ENCODE results near the gene ZNF362.

ZNF362 gene

DNA sequence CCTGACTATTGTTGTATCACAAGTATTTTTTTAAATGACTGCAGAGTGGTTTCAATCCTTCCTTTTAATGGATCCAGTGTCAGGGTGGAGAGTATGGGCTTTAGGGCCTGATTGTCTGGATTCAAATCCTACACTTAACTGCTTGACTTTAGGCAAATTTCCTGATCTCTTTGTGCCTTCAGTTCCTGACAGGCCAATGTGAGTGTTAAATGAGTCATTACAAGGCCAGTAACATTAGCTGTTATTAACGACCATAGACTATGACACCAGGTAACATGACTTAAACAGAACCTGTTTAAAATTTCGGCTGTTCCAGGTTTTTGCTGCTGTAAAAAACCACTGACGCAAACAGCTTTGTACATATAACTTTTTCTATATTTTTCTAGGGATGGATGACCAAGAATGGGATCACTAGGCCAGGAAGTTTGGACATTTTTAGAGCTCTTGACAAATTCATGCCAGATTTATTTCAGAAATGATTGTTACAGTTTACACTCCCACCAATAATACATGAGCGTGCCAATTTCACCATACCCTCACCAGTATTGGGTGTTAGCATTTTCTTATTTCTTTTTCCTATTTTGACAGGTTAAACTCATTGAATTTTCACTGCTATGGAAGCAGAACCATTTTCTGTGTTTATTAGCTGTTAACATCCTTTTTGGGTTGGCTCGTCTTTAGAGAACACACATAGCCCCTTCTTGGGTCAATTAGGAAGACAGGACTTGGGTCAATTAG is 11.3 kb downstream of the ZNF362 start:
- ATAC-seq (ENCODE audit: insufficient read depth, low read depth), result no peak
- H3K27ac ChIP-seq (ENCODE audit: low read length), result no peak overlapping the region
- H2AFZ ChIP-seq (ENCODE audit: low read depth, low read length), result no peak overlapping the region
- H3K4me3 ChIP-seq (ENCODE audit: low read depth in 1 of 2, low read length in 2 of 2), result no peak overlapping the region
- no peak overlapping the region for H3K4me2 ChIP-seq (ENCODE audit: insufficient read depth, low read length)
- H3K9ac ChIP-seq (ENCODE audit: low read depth, low read length), result no peak overlapping the region
- no peaks in the 10 kb centered on the region for H3K27me3 ChIP-seq (ENCODE audit: insufficient read depth, low read length, poor library complexity)
- no peaks in the 10 kb centered on the region for H3K4me1 ChIP-seq (ENCODE audit: insufficient read depth, low read length)
- no peak for DNase-seq
- peaks cover 53% of the 10 kb centered on the region for H3K36me3 ChIP-seq (ENCODE audit: insufficient read depth, low read length)
- TF ChIP-seq, protein P1, sequence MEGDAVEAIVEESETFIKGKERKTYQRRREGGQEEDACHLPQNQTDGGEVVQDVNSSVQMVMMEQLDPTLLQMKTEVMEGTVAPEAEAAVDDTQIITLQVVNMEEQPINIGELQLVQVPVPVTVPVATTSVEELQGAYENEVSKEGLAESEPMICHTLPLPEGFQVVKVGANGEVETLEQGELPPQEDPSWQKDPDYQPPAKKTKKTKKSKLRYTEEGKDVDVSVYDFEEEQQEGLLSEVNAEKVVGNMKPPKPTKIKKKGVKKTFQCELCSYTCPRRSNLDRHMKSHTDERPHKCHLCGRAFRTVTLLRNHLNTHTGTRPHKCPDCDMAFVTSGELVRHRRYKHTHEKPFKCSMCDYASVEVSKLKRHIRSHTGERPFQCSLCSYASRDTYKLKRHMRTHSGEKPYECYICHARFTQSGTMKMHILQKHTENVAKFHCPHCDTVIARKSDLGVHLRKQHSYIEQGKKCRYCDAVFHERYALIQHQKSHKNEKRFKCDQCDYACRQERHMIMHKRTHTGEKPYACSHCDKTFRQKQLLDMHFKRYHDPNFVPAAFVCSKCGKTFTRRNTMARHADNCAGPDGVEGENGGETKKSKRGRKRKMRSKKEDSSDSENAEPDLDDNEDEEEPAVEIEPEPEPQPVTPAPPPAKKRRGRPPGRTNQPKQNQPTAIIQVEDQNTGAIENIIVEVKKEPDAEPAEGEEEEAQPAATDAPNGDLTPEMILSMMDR (IDR thresholded peaks at IDR 0.05; ENCODE audit: borderline replicate concordance, extremely low read depth, low read length, poor library complexity, severe bottlenecking), result no peak
- no peak for TF ChIP-seq EZH2 (IDR thresholded peaks at IDR 0.05; ENCODE audit: borderline replicate concordance, low read depth, low read length, severe bottlenecking)
- H3K9me3 ChIP-seq (ENCODE audit: insufficient read depth, low read length, severe bottlenecking), result no peaks in the 10 kb centered on the region
- H4K20me1 ChIP-seq (ENCODE audit: insufficient read depth, low read length), result peaks cover 76% of the 10 kb centered on the region
- H3K79me2 ChIP-seq (ENCODE audit: insufficient read depth, low read length), result peaks cover 91% of the 10 kb centered on the region

DNA sequence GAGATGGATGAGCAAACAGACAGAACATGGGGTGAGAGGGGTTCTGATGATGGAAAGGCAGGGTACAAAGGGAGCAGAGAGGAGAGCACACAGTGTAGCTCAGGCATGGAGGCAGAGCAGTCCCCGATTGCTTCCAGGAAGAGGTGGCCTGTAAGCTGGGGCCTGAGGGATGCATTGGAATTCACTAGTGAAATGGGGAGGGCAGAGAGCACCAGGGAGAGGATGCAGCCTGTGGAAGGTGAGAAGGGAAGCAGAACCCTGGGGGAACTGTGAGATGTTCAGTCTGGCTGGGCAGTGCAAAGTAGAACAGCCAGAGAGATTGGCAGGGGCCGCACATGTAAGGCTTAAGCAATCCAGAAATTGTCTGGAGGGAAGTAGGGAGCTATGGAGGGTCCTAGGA is 12.2 kb downstream of the ZNF362 start:
- H4K20me1 ChIP-seq (ENCODE audit: insufficient read depth, low read length), result peaks cover 78% of the 10 kb centered on the region
- no peak overlapping the region for H3K9ac ChIP-seq (ENCODE audit: low read depth, low read length)
- no peak for TF ChIP-seq EZH2 (IDR thresholded peaks at IDR 0.05; ENCODE audit: borderline replicate concordance, low read depth, low read length, severe bottlenecking)
- TF ChIP-seq, protein P1 (IDR thresholded peaks at IDR 0.05; ENCODE audit: borderline replicate concordance, extremely low read depth, low read length, poor library complexity, severe bottlenecking), result no peak
- H3K79me2 ChIP-seq (ENCODE audit: insufficient read depth, low read length), result peaks cover 90% of the 10 kb centered on the region
- peaks cover 56% of the 10 kb centered on the region for H3K36me3 ChIP-seq (ENCODE audit: insufficient read depth, low read length)
- DNase-seq, result no peak
- H2AFZ ChIP-seq (ENCODE audit: low read depth, low read length), result no peak overlapping the region
- no peaks in the 10 kb centered on the region for H3K27me3 ChIP-seq (ENCODE audit: insufficient read depth, low read length, poor library complexity)
- no peak overlapping the region for H3K4me3 ChIP-seq (ENCODE audit: low read depth in 1 of 2, low read length in 2 of 2)
- H3K4me1 ChIP-seq (ENCODE audit: insufficient read depth, low read length), result no peaks in the 10 kb centered on the region
- no peaks in the 10 kb centered on the region for H3K9me3 ChIP-seq (ENCODE audit: insufficient read depth, low read length, severe bottlenecking)
- H3K27ac ChIP-seq (ENCODE audit: low read length), result no peak overlapping the region
- no peak for ATAC-seq (ENCODE audit: insufficient read depth, low read depth)
- no peak overlapping the region for H3K4me2 ChIP-seq (ENCODE audit: insufficient read depth, low read length)

DNA sequence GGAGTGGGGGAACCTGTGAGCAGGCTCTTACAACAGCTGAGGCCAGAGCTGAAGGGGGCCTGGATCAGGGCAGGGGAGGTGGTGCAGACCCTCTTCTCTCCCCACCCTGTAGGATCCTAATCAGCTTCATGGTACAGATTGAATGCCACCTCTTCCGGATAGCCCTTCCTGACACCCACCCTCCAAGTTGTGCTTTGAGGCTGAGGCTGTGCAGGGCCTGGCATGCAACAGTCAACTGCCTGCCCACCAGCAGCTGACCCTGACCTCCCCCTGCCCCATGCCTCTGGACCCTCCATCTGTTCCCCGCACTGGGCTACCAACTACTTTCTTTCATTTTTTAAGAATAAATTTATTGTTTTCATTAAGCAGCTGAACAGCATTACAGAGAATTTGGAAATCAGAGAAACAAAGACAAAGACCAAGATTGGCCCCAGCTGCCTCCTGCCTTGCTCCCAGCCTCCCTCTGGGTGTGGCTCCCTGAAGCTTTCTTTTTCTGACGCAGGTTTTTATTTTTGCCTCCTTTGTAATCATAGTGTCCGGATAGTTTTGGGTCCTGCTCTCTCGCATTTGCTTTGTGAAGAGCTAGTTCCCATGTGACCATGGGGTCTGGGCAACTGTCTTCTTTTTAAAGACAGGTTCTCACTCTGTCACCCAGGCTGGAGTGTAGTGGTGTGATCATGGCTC is 12.8 kb downstream of the ZNF362 start:
- Histone ChIP-seq H3K36me3 (ENCODE audit: insufficient read depth, low read length) (peaks cover 59% of the 10 kb centered on the region), H3K79me2 (ENCODE audit: insufficient read depth, low read length) (peaks cover 88% of the 10 kb centered on the region), H3K9me3 (ENCODE audit: insufficient read depth, low read length, severe bottlenecking) (no peaks in the 10 kb centered on the region), H3K4me3 (ENCODE audit: low read depth in 1 of 2, low read length in 2 of 2) (no peak overlapping the region), H2AFZ (ENCODE audit: low read depth, low read length) (no peak overlapping the region), H3K4me2 (ENCODE audit: insufficient read depth, low read length) (no peak overlapping the region), H4K20me1 (ENCODE audit: insufficient read depth, low read length) (peaks cover 75% of the 10 kb centered on the region), H3K27me3 (ENCODE audit: insufficient read depth, low read length, poor library complexity) (no peaks in the 10 kb centered on the region), H3K27ac (ENCODE audit: low read length) (no peak overlapping the region), H3K4me1 (ENCODE audit: insufficient read depth, low read length) (no peaks in the 10 kb centered on the region), H3K9ac (ENCODE audit: low read depth, low read length) (no peak overlapping the region)
- ATAC-seq (ENCODE audit: insufficient read depth, low read depth) (no peak), DNase-seq (no peak)
- TF ChIP-seq, protein P1 (IDR thresholded peaks at IDR 0.05; ENCODE audit: borderline replicate concordance, extremely low read depth, low read length, poor library complexity, severe bottlenecking), result no peak
- no peak for TF ChIP-seq EZH2 (IDR thresholded peaks at IDR 0.05; ENCODE audit: borderline replicate concordance, low read depth, low read length, severe bottlenecking)

Data from DND-41 (cell line).